Measurements from ENCODE around the gene HACD1.

Gene HACD1

DNA sequence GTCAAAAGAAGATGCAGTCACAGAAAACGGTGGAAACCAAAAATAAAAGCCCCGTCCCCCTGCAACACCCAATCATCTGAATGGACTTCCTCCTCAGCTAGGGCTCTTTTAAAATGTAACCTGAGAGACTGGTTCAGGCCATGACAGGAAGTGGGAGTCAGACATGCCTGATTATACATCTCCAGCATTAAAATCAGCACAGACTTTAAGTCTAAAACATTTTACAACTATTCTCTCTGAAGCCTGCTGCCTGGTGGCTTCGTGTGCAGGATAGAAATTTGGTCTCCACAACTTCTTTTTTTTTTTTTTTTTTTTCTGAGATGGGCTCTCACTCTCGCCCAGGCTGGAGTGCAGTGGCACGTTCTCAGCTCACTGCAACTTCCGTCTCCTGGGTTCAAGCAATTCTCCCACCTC is 30.3 kb downstream of the HACD1 start:
- no peak for DNase-seq

DNA sequence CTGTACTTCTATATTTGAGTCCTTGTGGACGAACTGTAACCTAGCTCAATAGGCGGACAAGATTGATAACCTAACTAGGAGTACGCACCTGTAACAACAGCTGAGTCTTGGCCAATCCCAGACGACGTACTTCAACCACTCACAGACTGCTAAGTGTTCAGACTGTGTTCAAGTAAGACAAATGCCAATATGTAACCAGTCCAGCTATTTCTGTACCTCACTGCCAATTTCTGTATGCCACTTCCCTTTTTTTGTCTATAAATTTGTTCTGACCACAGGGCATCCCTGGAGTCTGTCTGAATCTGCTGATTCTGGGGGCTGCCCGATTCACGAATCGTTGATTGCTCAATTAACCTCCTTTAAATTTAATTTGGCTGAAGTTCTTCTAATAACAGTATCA is 32.2 kb downstream of the HACD1 start:
- no peak for DNase-seq

DNA sequence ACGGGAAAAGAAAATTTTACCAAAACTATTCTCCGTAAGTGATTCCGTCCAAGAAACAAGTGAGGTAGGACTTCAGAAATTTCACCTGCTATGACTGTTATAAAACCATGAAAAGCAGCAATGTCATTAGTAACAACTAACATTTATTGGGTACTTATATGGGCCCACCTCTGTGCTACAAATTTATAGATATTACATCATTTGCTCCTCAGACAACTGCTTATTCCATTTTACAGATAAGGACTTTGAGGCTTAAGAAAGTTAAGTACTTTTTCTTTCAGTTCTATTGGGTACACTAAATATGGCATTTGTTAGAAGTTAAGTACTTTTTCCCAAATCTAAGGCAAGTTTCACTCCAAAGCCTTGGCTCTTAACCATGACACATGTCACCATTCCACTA is 36.3 kb downstream of the HACD1 start:
- DNase-seq, result no peak

DNA sequence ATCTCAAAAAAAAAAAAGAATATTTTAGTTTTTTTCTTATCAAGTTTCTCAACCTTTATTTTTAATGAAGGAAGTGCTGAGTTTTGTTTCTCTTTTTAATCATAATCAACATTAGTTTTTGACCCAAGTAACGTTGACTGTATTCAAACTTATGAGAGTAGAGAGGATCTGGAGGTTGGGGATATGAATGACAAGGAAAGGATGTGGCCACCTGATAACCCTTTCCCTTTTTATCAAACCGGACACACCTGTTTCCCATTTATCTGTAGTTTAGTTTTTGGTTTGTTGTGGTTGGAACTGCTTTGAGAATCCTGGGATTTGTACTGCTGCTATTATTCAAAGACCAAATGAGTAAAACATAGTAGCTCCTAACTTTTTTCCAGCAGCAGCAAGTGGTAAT is 38.6 kb downstream of the HACD1 start:
- no peak for DNase-seq

DNA sequence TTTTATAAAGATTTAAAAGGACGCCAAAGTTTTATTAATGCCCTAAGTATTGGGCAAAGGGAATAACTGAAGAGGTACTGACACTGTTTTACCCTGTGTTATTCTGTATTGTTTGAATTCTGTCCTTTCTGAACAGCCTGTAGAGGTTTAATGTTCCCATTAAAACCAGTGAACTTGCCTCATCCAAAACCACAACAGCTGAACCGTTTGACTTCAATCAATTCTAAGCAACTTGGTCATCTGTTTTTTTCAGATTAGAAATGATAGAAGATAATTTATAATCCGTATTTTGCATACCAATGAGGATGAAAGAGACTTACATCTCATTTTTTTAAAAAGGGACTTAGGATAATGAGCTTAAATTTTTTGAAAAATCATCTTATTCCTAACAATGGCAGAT is 40.4 kb downstream of the HACD1 start:
- no peak for DNase-seq

DNA sequence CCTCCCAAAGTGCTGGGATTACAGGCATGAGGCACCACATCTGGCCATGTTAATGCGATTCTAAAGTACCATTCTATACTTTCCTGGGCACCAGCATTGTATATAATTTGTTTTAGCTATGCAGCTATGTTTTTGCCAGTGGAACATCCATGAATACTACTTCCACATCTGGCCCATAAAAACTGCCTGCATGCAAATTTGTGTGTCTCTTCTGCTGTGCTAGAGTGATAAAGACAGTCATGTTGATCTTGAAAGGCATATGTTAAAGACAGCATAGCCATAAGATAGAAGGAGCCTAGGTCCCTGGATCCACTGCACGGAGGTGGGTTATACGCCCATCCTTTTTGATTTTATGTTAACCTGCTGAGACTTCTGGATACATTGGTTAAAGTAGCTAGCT is 52.3 kb downstream of the HACD1 start:
- DNase-seq, result no peak

DNA sequence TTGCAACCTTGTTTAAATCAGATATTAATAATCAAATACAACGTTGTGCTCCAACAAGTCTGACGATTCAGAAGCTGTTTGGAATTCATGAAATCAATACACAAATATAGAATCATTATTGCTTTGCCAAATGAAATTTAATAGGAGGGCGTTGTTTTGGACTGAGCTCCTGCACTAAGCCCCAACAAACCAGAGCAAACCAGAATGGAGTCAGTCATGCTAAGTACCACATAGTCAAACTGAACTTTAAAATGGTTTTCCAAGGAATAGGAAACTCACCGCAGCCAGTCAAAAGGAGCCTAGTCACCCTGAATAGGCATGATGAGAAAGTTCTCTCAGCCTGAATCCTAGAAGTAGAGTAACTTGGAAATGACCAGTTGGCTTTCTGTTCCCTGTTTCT is 53.7 kb downstream of the HACD1 start:
- no peak for DNase-seq

DNA sequence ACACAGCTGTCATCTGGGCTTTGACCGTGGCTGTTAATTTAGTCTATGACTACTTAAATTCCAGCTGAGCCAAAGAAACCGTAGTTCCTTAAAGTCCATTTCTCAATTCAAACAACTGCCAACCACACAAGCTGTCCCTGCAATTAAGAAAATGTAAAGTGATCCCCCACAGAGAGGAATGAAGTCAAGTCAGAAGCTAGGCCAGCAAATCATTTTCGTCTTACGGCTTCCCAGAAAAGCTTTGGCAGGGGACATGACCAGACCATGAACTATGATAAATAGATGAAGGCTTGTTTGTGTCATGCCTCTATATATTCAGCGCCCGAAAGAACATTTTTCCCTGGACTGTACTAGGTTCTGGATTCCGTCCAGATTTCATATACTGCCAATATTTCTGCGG is 54.6 kb downstream of the HACD1 start:
- no peak for DNase-seq

DNA sequence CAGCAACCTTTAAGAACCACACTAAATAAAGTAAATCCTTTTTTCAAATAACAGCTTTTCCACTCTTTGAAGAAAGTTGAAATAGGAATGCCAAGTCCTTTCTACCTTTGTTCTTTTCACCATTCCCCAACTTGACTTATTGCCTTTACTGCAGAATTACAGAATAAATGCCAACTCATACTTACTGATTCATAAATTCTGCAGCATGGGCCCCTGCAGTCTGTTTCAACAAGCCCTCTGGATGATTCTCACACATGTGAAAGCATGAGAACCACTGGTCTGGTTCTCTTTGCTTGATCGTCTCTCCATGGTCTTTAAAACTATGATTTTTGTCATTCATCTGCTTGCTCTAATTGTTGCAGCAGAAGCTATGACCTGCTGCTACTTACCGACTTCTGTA is 56.1 kb downstream of the HACD1 start:
- DNase-seq, result no peak

DNA sequence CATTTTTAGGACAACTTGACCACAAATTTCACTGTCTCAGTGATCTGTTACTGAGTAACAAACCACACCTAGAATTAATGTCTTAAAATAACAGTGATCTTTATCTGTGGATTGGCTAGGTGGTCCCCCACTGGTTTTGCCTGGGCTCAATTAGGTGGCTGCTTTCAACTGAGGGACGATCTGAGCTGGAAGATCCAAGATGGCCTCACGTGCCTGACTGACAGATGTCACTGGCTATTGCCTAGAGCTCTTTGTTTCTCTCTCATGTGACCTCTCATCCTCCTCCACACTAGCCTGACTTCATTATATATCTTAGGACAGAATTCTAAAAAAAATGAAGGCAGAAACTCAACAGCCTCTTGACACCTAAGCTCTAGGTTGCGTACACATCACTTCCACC is 59.7 kb downstream of the HACD1 start:
- DNase-seq, result no peak

DNA sequence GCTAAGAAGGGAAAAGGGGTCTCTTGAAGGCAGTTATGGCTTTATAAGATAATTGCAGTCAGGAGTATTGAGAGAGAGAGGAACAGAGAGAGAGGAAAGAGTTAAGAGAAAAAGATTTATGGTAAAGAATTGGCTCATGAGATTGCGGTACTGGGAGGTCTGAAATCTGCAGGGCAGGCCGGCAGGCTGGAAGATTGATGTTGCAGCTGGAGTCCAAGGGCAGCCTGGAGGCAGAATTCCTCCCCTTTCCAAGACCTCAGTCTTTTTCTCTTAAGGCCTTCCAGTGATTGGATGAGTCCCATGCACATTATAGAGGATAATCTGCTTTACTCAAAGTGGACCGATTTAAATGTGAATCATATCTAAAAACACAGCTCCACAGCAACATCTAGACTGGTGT is 68.4 kb downstream of the HACD1 start:
- DNase-seq, result no peak

DNA sequence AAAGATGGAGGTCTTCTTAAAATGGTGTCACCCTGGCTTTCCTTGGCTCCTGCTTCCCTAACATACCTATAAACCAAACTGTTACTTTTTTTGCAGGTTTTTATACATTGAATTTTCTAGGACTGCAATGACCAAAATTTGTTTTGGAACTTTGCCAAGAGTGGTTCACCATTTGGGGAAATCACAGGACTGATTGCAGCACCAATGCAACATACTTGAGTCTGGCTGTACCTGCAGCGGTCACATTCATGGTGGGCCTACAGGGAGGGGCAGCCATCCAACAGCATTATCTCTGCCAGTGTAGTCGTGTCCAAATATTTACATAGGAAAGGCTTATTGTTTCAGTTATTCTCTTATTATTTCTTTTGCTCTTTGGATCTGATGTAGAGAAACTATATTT is 69.0 kb downstream of the HACD1 start:
- no peak for DNase-seq

DNA sequence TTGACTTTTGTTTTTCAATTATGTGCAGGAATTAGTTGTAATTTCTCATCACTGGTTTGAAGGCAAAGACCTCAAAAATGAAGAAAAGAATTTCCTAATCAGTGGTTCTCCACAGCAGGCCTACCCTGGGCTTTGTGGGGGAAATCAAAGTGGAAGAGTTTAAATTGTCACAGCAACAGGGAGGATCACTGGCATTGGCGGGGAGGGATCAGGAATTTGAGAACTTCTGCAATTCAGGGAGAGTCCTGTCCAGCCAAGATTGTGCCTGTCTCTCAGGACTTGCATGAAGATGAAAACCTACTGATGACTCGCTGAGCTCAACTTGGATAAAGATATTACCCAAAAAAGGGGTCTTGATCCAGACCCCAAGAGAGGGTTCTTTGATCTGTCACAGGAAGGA is 70.1 kb downstream of the HACD1 start:
- no peak for DNase-seq

DNA sequence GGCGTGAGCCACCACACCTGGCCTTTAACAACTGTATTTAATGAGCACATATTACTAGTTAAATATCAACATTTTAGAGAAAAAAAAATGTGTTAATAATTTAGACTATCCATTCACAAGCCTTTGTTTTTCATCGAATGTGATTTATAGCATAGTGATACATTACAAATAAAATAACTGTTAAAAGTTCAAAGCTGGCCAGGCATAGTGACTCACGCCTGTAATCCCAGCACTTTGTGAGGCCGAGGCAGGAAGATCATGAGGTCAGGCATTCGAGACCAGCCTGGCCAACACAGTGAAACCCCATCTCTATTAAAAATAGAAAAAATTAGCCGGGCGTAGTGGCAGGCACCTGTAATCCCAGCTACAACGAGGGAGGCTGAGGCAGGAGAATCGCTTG is 72.7 kb downstream of the HACD1 start:
- DNase-seq, result no peak
